Gastrocnemius medialis (tissue), 4 donors: ENCODE measurements around the gene CFH.

Experiments used
- CTCF ChIP-seq, 5 experiments: fragments of 450-650 bp in 3 of 5; fragments of 200-600 bp in 2 of 5; sonication (generic) in 2 of 5; IDR thresholded peaks in 4 of 5; conservative IDR thresholded peaks in 1 of 5; 1 replicate in 4 of 5; 2 replicates in 1 of 5; pipeline ENCODE4 v1.5.1; 2016 to 2019; ENCODE audit warnings: antibody characterized with exemption in 5 of 5, mild to moderate bottlenecking in 3 of 5, moderate library complexity in 3 of 5
- POLR2A ChIP-seq, 2 donors: fragments of 450-650 bp; IDR thresholded peaks; one replicate each; pipeline ENCODE4 v1.6.1; 2017; ENCODE audit warnings: antibody characterized with exemption in 2 of 2, mild to moderate bottlenecking in 2 of 2, moderate library complexity in 2 of 2

GRCh38 chr1:196779093-196779492, 127.2 kb downstream of the CFH start:
- TF ChIP-seq POLR2A (IDR thresholded peaks at IDR 0.05) (no peak), CTCF (IDR thresholded peaks at IDR 0.05 in 4 of 5, conservative IDR thresholded peaks at IDR 0.05 in 1 of 5) (no peak)
